SU-DHL-6 (cell line): ENCODE data around the gene TMCO5A.

Experiments used
- CTCF ChIP-seq: fragments of 200-600 bp; sonication (generic); IDR thresholded peaks from one replicate; pipeline ENCODE4 v1.5.1; 2017; ENCODE audit warnings: antibody characterized with exemption, mild to moderate bottlenecking, low read length, moderate library complexity; ENCODE audit not compliant: insufficient read depth, poor library complexity, severe bottlenecking
- EZH2phosphoT487 ChIP-seq: fragments of 200-600 bp; sonication (generic), shearing (Covaris generic); conservative IDR thresholded peaks from 2 replicates; pipeline ENCODE4 v1.6.1; 2018; ENCODE audit warnings: mild to moderate bottlenecking, antibody characterized with exemption, low read length, moderate library complexity, mixed read lengths

- TF ChIP-seq CTCF (no peak), EZH2phosphoT487 (no peak)
These were observed 12.7 kb upstream of the TMCO5A start for GRCh38 chr15:37921527-37922385.
